Lower leg skin (tissue), 4 donors: Measurements from ENCODE around the gene PPP2R2B. TPM values are rescaled to one million over a fixed set of nuclear protein-coding genes. Genes with fewer than 3 reads are reported as not detected.

Experiments used
- DNase-seq, 2 donors: peaks; one replicate each; pipeline ENCODE4 v3.0.0-alpha.2; 2019; ENCODE audit warnings: low spot score in 2 of 2
- H3K4me3 ChIP-seq: fragments of 200-600 bp; sonication (generic); 2 replicates; pipeline ENCODE4 v1.5.1; 2017; ENCODE audit warnings: mild to moderate bottlenecking, low read depth; ENCODE audit not compliant: poor library complexity, severe bottlenecking
- CTCF ChIP-seq, 3 donors: fragments of 450-650 bp; IDR thresholded peaks; one replicate each; pipeline ENCODE4 v1.5.1; 2016; ENCODE audit warnings: antibody characterized with exemption in 3 of 3, mild to moderate bottlenecking in 3 of 3, moderate library complexity in 2 of 3
- POLR2A ChIP-seq, 2 donors: fragments of 450-650 bp; IDR thresholded peaks; one replicate each; pipeline ENCODE4 v1.6.1; 2016 to 2017; ENCODE audit warnings: antibody characterized with exemption in 2 of 2, mild to moderate bottlenecking in 1 of 2, moderate library complexity in 1 of 2
- WGBS, 2 donors: methylation state at CpG; one replicate each; pipeline ENCODE4 v1.1.5; 2018; 5-methylcytosine and 5-hydroxymethylcytosine counted together
- intact Hi-C: fragments of 100-400 bp; cut with DNase I; formaldehyde crosslinking; loops from one replicate; pipeline ENCODE4 v1.15.0; 2023; ENCODE audit warnings: low total_unique reads
- total RNA-seq, 4 donors: library from RNA; depleted of rRNA; stranded (reverse); fragments of >200 nt; gene quantifications; one replicate each; pipeline ENCODE4 v1.1.0, GENCODE V29; 2016

PPP2R2B gene
- total RNA-seq, 4 donors from 2014 or later, result 3.7 to 8.4 (median 4.5) TPM

DNA sequence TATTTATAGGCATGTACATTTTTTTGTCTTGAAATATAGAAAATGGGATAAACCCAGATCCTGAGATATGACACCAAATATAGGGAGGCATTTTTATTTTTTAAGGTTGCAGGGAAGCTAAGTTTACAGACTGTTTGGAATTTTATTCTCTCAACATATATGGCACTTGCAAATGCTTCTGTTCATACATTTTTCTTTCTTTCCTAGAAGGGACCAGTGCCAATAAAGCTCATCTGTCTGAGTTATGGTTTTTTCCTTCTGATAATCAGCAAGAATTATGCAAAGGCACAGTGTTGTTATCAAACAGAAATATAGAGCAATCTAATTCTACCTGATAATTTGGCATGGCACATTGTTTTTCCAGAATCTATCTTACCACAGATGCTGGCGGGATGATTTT lies 205.7 kb downstream of the PPP2R2B start:
- DNase-seq, result no peak
- no peak for TF ChIP-seq CTCF (IDR thresholded peaks at IDR 0.05)
- no peak for TF ChIP-seq POLR2A (IDR thresholded peaks at IDR 0.05)
- WGBS, 2 donors, result 66 to 76% methylated on average over 1 of the region's 1 CpG
- H3K4me3 ChIP-seq, result no peak overlapping the region
- intact Hi-C loops, result no loop called here

DNA sequence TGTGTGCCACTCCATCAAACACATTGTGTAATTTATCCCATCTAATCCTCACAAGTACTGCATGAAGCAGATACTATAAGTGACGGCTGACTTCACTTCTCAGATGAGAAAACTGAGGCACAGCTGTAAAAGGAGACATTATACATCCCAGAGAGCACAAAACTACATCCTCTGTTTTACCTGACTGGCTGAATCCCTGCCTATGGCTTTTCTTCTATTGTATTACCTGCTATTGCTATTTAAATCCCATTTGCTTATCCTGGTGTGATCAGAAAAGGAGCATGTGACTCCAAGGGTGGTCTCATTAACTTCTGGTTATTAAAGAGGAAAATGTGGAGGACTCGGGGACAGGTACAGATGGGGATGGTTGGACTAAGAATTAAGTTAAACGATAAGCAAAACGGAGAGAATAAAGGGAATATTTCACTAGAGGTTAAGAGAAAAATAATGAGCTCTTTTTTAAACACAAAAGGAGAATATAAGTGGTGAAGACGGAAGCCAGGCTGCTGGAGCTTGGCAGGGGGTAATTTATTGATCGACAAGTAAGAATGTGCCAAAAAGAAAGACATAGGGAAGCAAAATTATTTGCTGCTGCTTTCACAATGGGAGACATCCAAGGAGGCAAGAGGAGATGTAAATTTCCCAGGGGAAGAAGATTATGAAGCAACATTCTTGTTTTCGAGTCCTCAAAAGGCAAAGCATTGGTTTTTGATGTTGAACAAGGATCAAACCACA lies 206.8 kb downstream of the PPP2R2B start:
- TF ChIP-seq CTCF (IDR thresholded peaks at IDR 0.05) (no peak), POLR2A (IDR thresholded peaks at IDR 0.05) (no peak)
- H3K4me3 ChIP-seq, result no peak overlapping the region
- WGBS, 2 donors, result 47 to 52% methylated on average over 7 of the region's 7 CpGs
- intact Hi-C loops, result no loop called here
- no peak for DNase-seq

- WGBS, 2 donors, result 69 to 74% methylated on average over 3 of the region's 3 CpGs
- no peak for DNase-seq
- TF ChIP-seq POLR2A (IDR thresholded peaks at IDR 0.05), result no peak
- intact Hi-C loops, result no loop called here
- H3K4me3 ChIP-seq, result no peak overlapping the region
These were observed 208.9 kb downstream of the PPP2R2B start for GRCh38 chr5:146669656-146670055.

- no peak for DNase-seq
- no peak overlapping the region for H3K4me3 ChIP-seq
- intact Hi-C loops, result loop anchor here (1.0 kb wide), 1 partner anchor 46 kb away; no protein-coding TSS in a partner anchor
- WGBS, 2 donors, result 27 to 44% methylated on average over 4 of the region's 4 CpGs
- TF ChIP-seq POLR2A (IDR thresholded peaks at IDR 0.05) (no peak), CTCF (IDR thresholded peaks at IDR 0.05) (no peak)
These were observed 210.8 kb downstream of the PPP2R2B start for GRCh38 chr5:146667633-146668272.

DNA sequence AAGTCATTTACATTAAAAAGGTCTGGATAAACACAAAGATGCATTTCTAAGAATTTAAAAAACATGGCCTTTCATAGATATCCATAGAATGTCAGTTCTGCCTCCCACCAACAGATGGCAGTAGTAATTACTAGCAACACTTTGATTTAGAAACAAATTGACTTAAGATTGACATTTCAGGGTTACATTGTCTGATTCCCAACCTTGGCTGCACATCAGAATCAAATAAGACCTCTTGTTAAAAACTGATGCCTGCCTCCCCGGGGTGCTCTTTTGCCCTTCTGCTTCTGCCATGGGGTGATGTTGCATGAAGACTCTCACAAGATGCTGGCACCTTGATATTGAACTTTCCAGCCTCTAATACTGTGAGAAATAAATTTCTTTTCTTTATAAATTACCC lies 216.3 kb downstream of the PPP2R2B start:
- no peak overlapping the region for H3K4me3 ChIP-seq
- intact Hi-C loops, result loop anchor here (5.0 kb wide), 1 partner anchor 305 kb away; no protein-coding TSS in a partner anchor
- WGBS, 2 donors, result 74 to 100% methylated on average over 1 of the region's 1 CpG
- TF ChIP-seq POLR2A (IDR thresholded peaks at IDR 0.05), result no peak
- peak in 1 of 3 donors; percentile 10 for TF ChIP-seq CTCF (IDR thresholded peaks at IDR 0.05)
- peak in 1 of 2 donors; percentile 18 for DNase-seq

DNA sequence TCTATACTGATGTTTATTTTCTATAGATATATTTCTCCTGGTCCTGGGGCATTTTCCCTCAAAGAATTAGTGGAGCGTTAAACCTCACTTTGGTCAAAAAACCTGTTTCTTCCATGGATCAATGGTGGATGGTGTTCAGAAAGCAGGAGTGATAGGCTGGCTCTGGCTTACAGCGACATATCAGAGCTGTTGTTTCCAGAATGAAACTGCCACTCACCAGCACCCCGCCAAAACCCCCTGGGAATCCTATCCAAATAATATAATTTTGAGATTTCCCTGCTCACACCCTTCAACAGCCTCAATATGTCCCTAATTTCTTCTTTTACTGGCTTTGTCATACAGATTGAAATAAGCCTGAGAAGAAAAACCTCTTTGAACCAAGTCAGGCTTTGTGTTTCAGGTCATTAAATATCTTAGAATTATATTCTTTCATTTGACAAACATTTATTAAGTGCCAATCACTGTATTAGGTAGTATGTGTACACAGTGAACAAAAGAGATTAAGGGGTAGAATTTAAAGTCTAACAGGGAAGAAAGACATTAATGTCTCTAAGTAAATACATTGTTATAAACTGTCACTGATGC lies 218.1 kb downstream of the PPP2R2B start:
- 83 to 88% methylated on average over 3 of the region's 3 CpGs for WGBS, 2 donors

More for the DNA sequence above, 218.1 kb downstream of the PPP2R2B start:
- no peak overlapping the region for H3K4me3 ChIP-seq
- no peak for DNase-seq
- TF ChIP-seq POLR2A (IDR thresholded peaks at IDR 0.05) (no peak), CTCF (IDR thresholded peaks at IDR 0.05) (no peak)
- intact Hi-C loops, result loop anchor here (5.0 kb wide), 1 partner anchor 307 kb away; no protein-coding TSS in a partner anchor
